HTERT RPE-1 (cell line): ENCODE data around the gene OGFR.

Experiments used
- in situ Hi-C: fragments of 300-500 bp; cut with MboI; formaldehyde crosslinking; loops from 4 replicates; pipeline ENCODE4 v1.14.3; 2020; ENCODE audit warnings: low sequenced_read_pairs

Gene OGFR

GRCh38 chr20:62824476-62825332, 20.1 kb downstream of the OGFR start:
- in situ Hi-C loops: no loop called here

GRCh38 chr20:62825333-62825985, 20.8 kb downstream of the OGFR start:
- in situ Hi-C loops: no loop called here

- in situ Hi-C loops: no loop called here
Measured at GRCh38 chr20:62825986-62826645, 21.5 kb downstream of the OGFR start.

GRCh38 chr20:62826646-62827310, 22.1 kb downstream of the OGFR start:
- in situ Hi-C loops: no loop called here

GRCh38 chr20:62827311-62828038, 22.8 kb downstream of the OGFR start:
- in situ Hi-C loops: no loop called here

GRCh38 chr20:62828051-62828450, 23.4 kb downstream of the OGFR start:
- in situ Hi-C loops: no loop called here

GRCh38 chr20:62828511-62829230, 24.0 kb downstream of the OGFR start:
- in situ Hi-C loops: no loop called here

GRCh38 chr20:62829231-62830230, 24.9 kb downstream of the OGFR start:
- in situ Hi-C loops: no loop called here

- in situ Hi-C loops: no loop called here
Measured at GRCh38 chr20:62830251-62830650, 25.6 kb downstream of the OGFR start.

- in situ Hi-C loops: no loop called here
Measured at GRCh38 chr20:62830821-62831220, 26.2 kb downstream of the OGFR start.

GRCh38 chr20:62831361-62831788, 26.7 kb downstream of the OGFR start:
- in situ Hi-C loops: no loop called here

- in situ Hi-C loops: no loop called here
Measured at GRCh38 chr20:62831854-62832211, 27.2 kb downstream of the OGFR start.

GRCh38 chr20:62832212-62832922, 27.7 kb downstream of the OGFR start:
- in situ Hi-C loops: no loop called here

- in situ Hi-C loops: no loop called here
Measured at GRCh38 chr20:62832951-62833391, 28.3 kb downstream of the OGFR start.

- in situ Hi-C loops: no loop called here
Measured at GRCh38 chr20:62834967-62835730, 30.5 kb downstream of the OGFR start.

- in situ Hi-C loops: no loop called here
Measured at GRCh38 chr20:62835931-62836861, 31.6 kb downstream of the OGFR start.
